Left lung (tissue), 10 donors: ENCODE measurements around the gene KCNT1. TPM values are rescaled to one million over a fixed set of nuclear protein-coding genes. Genes with fewer than 3 reads are reported as not detected.

Experiments
- ATAC-seq: fragments of 200-7000 bp; cut with Tn5 transposase; one replicate; pipeline ENCODE4 v1.9.1; 2020; ENCODE audit warnings: moderate library complexity
- DNase-seq, 4 donors: peaks; one replicate each; pipeline ENCODE4 v3.0.0-alpha.2; 2013 to 2020
- H3K27ac ChIP-seq, 2 donors: fragments of 200-600 bp; sonication (generic) in 1 of 2; one replicate each; pipeline versions ENCODE4 v1.5.0 to v1.8.0; 2020 to 2021
- H3K27me3 ChIP-seq, 2 donors: fragments of 200-600 bp; sonication (generic) in 1 of 2; one replicate each; pipeline versions ENCODE4 v1.5.0 to v1.8.0; 2020 to 2021
- H3K36me3 ChIP-seq, 2 donors: fragments of 200-600 bp; sonication (generic) in 1 of 2; one replicate each; pipeline versions ENCODE4 v1.5.0 to v1.8.0; 2020 to 2021
- H3K4me1 ChIP-seq, 2 donors: fragments of 200-600 bp; one replicate each; pipeline ENCODE4 v1.8.0; 2021
- H3K4me3 ChIP-seq, 2 donors: fragments of 200-600 bp; sonication (generic) in 1 of 2; one replicate each; pipeline versions ENCODE4 v1.5.0 to v1.8.0; 2020 to 2021; ENCODE audit warnings: mild to moderate bottlenecking in 1 of 2
- H3K9me3 ChIP-seq, 2 donors: fragments of 200-600 bp; sonication (generic) in 1 of 2; one replicate each; pipeline versions ENCODE4 v1.5.0 to v1.8.0; 2020 to 2021
- CTCF ChIP-seq, 2 donors: fragments of 200-600 bp; sonication (generic) in 1 of 2; IDR thresholded peaks; one replicate each; pipeline versions ENCODE4 v1.5.0 to v1.8.0; 2021; ENCODE audit warnings: antibody characterized with exemption in 2 of 2
- intact Hi-C, 2 donors: fragments of 100-400 bp; cut with DNase I; formaldehyde crosslinking; loops; one replicate each; pipeline versions ENCODE4 v1.11.2 to v1.14.2; 2022
- polyA plus RNA-seq, 6 donors: library from polyadenylated mRNA; unstranded; fragments of 120-200 nt; gene quantifications; one replicate each; pipeline ENCODE4 v1.2.1, GENCODE V29; 2013; ENCODE audit not compliant: insufficient read length in 6 of 6
- total RNA-seq, 2 donors: library from RNA; stranded (reverse); fragmentation: NEBNext Ultra II Directional; extraction: Animal tissue kit (Norgen Biotek cat#: 25700); gene quantifications; one replicate each; pipeline ENCODE4 v1.2.1, GENCODE V29; 2021
- donor health status: DM: no; HTN: yes; CAD: no.
- donor health status: DM: no; HTN: no; CAD: no.

Gene KCNT1
- total and polyA plus RNA-seq, 8 donors: 0.26 to 0.89 (median 0.41) TPM

DNA sequence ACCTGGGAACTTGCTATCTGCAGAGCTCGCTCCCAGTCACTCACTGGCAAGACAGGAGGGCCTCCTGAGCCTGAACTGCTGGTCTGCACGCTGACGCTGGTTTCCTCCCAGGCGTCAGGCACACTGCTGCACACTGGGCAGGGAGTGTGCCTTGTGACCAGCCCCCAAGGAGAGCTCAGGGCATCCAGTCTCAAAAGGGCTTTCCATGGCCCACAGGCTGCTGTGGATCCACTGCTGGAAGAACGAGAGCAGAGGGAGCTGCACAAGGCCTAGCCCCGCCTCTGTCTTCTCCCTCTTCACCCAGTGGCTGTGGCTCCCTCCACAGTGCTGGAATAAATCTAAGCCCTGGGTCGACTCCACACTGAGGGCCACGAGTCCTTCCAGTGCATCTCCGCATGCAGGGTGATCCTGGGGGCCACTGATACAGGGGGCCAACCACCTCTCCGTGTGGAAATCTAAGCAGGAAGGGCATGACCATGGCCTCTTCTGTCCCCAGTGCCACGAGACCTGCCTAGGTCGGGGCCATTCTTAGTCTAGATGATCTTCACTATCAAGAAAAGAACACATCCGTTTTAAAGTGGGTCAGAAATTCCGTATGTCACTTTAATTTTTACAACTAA is 111.8 kb downstream of the KCNT1 start:
- Histone ChIP-seq H3K27me3 (no peaks in the 10 kb centered on the region), H3K4me1 (no peaks in the 10 kb centered on the region), H3K36me3 (peaks cover 0 to 92% of the 10 kb centered on the region in 2 donors), H3K27ac (no peak overlapping the region), H3K4me3 (no peak overlapping the region), H3K9me3 (no peaks in the 10 kb centered on the region)
- no peak for ATAC-seq
- intact Hi-C loops: no loop called here
- no peak for DNase-seq
- no peak for TF ChIP-seq CTCF (IDR thresholded peaks at IDR 0.05)

DNA sequence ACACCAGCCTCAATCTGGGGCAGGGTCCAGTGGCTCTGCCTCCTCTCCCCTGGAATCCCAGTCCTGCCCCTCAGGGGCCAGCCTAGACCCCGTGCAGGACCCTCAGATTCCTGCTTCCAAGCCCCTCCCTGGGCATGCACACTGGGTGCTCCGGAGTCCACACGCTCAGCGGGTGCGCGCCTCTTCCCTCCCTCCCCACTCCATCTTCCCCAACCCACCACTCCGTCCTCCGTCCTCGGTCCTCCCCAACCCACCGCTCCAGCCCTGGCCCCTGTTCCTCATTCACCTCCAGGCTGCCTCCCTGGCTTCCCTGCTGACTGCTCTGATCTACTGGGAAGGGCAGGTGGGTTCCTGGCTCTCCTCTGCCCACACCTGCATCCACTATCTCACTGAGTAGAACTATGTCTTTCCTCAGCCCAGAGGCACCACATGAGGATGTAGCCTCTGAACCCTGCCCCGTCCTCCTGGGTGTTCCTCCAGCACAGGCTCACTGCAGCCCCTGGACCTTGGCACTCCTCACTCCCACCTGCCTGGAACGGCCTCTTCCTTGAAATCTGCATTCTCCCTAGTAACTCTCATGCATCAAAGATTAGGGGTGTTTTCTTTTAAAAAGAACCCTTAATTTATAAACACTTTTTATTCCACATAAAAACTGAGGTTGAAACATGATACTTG is 112.6 kb downstream of the KCNT1 start:
- TF ChIP-seq CTCF (IDR thresholded peaks at IDR 0.05): no peak
- Histone ChIP-seq H3K36me3 (peaks cover 0 to 99% of the 10 kb centered on the region in 2 donors), H3K4me3 (no peak overlapping the region), H3K9me3 (no peaks in the 10 kb centered on the region), H3K4me1 (no peaks in the 10 kb centered on the region), H3K27me3 (no peaks in the 10 kb centered on the region), H3K27ac (no peak overlapping the region)
- intact Hi-C loops: no loop called here
- no peak for ATAC-seq
- no peak for DNase-seq

DNA sequence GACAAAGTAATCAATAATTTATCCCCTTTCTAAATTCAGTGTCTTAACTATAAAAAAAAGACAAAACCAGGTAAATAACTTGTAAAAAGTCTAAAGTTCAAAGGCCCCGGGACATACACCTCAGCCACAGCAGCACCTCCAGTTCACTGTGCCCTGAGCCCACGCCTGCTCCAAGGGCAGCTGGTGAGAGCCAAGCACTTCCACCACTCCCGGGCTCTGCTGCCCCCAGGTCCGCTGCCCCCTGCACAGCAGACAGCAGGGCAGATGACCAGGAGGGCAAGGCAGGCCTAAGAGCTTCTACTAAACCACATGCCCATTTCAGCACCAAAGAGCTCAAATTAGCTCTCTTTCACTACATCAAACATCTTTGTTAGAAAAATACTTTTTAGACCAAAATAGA is 113.4 kb downstream of the KCNT1 start:
- peaks cover 0 to 99% of the 10 kb centered on the region in 2 donors for H3K36me3 ChIP-seq
- no peak for TF ChIP-seq CTCF (IDR thresholded peaks at IDR 0.05)
- H3K27me3 ChIP-seq: no peaks in the 10 kb centered on the region
- H3K4me1 ChIP-seq: no peaks in the 10 kb centered on the region
- no peaks in the 10 kb centered on the region for H3K9me3 ChIP-seq
- ATAC-seq: no peak
- no peak overlapping the region for H3K4me3 ChIP-seq
- DNase-seq: no peak
- no peak overlapping the region for H3K27ac ChIP-seq
- intact Hi-C loops: no loop called here

DNA sequence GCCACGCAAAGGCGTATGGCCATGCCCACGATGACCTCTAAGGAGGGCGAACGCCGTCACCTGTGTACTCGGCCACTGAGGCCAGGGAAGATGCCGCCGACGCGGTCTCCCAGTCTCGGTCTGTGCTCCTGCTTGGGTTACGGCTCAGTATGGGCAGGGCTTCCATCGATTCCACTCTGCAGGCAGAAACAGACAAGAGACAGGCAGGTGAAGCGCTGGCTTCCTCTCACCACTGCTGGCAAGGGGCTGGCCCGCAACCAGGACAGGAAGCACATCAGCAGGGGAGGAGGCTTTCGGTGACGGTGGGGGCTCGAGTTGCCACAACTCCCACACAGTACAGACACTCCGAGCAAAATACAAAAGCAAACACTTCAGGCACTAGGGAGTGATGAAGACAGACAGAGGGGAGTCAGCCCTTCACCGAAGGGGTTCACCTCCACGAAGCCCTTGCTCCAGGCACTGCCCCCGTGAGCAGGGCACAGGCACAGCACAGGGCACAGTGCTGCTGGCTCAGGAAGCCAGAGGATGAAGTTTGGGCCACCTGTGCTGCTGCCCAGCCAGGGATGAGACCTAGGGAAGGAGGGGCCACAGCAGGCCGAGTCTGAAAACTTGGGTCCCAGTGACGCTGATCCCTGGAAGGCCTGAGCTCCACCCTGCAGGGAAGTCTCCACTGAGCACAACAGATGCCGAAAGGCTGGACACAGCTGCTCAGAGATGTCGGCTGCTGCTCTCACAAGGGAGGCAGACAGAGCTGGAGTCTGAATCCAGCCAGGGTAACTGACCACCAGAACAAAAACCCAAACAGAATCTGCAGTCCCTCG is 114.1 kb downstream of the KCNT1 start:
- ATAC-seq (no peak), DNase-seq (no peak)
- Histone ChIP-seq H3K9me3 (no peaks in the 10 kb centered on the region), H3K27ac (no peak overlapping the region), H3K4me1 (no peaks in the 10 kb centered on the region), H3K36me3 (peaks cover 0 to 99% of the 10 kb centered on the region in 2 donors), H3K27me3 (no peaks in the 10 kb centered on the region), H3K4me3 (no peak overlapping the region)
- no peak for TF ChIP-seq CTCF (IDR thresholded peaks at IDR 0.05)
- intact Hi-C loops: no loop called here

GRCh38 chr9:135816651-135816970 is 114.6 kb downstream of the KCNT1 start:
- ATAC-seq (no peak), DNase-seq (no peak)
- TF ChIP-seq CTCF (IDR thresholded peaks at IDR 0.05): no peak
- Histone ChIP-seq H3K27ac (no peak overlapping the region), H3K4me3 (no peak overlapping the region), H3K4me1 (no peaks in the 10 kb centered on the region), H3K9me3 (no peaks in the 10 kb centered on the region), H3K27me3 (no peaks in the 10 kb centered on the region), H3K36me3 (peaks cover 0 to 99% of the 10 kb centered on the region in 2 donors)
- intact Hi-C loops: no loop called here
